Keratinocyte (primary cell): ENCODE results near the gene FAM120A.

ENCODE experiments used
- EZH2 ChIP-seq: IDR thresholded peaks from one replicate; pipeline ENCODE4 v1.6.1; 2012; ENCODE audit warnings: inconsistent platforms, mild to moderate bottlenecking, low read length, moderate library complexity
- TF ChIP-seq, protein P1 (sequence below), 3 experiments: IDR thresholded peaks in 1 of 3; conservative IDR thresholded peaks in 1 of 3; optimal IDR thresholded peaks in 1 of 3; 2 replicates in 2 of 3; 3 replicates in 1 of 3; pipeline versions ENCODE3 to v1.5.1; 2011; ENCODE audit warnings: low read length in 3 of 3, mild to moderate bottlenecking in 3 of 3, moderate library complexity in 2 of 3, control low read depth in 1 of 3, inconsistent platforms in 1 of 3; ENCODE audit not compliant: insufficient read depth in 2 of 3; ENCODE audit errors: extremely low read depth in 1 of 3

DNA sequence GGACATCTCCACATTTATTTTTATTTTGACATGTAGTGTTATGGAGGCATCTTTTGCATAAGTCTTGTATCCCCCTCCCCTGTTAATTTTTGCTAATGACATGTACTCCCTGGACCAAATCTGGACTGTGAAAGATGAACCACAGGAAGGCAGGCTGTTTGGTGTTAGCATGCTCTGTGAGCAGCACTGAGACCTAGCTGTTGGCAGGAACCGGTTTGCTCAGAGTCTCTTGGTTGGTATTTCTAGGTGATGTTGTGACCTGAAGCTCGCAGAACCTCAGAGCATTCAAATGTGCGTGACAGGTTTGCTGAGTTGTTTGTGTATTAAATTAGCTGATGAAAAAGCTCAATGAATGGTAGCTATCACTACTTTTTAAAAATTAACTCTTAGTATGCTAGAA is 71.3 kb downstream of the FAM120A start:
- TF ChIP-seq, protein P1, sequence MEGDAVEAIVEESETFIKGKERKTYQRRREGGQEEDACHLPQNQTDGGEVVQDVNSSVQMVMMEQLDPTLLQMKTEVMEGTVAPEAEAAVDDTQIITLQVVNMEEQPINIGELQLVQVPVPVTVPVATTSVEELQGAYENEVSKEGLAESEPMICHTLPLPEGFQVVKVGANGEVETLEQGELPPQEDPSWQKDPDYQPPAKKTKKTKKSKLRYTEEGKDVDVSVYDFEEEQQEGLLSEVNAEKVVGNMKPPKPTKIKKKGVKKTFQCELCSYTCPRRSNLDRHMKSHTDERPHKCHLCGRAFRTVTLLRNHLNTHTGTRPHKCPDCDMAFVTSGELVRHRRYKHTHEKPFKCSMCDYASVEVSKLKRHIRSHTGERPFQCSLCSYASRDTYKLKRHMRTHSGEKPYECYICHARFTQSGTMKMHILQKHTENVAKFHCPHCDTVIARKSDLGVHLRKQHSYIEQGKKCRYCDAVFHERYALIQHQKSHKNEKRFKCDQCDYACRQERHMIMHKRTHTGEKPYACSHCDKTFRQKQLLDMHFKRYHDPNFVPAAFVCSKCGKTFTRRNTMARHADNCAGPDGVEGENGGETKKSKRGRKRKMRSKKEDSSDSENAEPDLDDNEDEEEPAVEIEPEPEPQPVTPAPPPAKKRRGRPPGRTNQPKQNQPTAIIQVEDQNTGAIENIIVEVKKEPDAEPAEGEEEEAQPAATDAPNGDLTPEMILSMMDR (optimal IDR thresholded peaks at IDR 0.05 in 1 of 3, IDR thresholded peaks at IDR 0.05 in 1 of 3, conservative IDR thresholded peaks at IDR 0.05 in 1 of 3; ENCODE audit: extremely low read depth in 1 of 3, insufficient read depth in 2 of 3, low read length in 3 of 3), result no peak
- no peak for TF ChIP-seq EZH2
